Endothelial cell (in vitro differentiated cells): ENCODE data around the gene ETS1. TPM values are rescaled to one million over a fixed set of nuclear protein-coding genes. Genes with fewer than 3 reads are reported as not detected.

Experiments
- DNase-seq: peaks from one replicate; pipeline ENCODE4 v3.0.0; 2021; ENCODE audit warnings: low spot score
- H3K27ac Mint-ChIP-seq: one replicate; pipeline ENCODE4 v1.8.0; 2021; ENCODE audit warnings: mixed read lengths, inconsistent platforms; ENCODE audit not compliant: unreplicated experiment
- H3K27me3 Mint-ChIP-seq: one replicate; pipeline ENCODE4 v1.8.0; 2021; ENCODE audit warnings: mild to moderate bottlenecking, moderate library complexity, mixed read lengths, inconsistent platforms; ENCODE audit not compliant: unreplicated experiment
- H3K36me3 Mint-ChIP-seq: one replicate; pipeline ENCODE4 v1.8.0; 2021; ENCODE audit warnings: mild to moderate bottlenecking, low read depth, mixed read lengths, inconsistent platforms; ENCODE audit not compliant: unreplicated experiment
- H3K4me1 Mint-ChIP-seq: one replicate; pipeline ENCODE4 v1.8.0; 2021; ENCODE audit warnings: mild to moderate bottlenecking, mixed read lengths, inconsistent platforms; ENCODE audit not compliant: unreplicated experiment
- H3K4me3 Mint-ChIP-seq: one replicate; pipeline ENCODE4 v1.8.0; 2021; ENCODE audit warnings: mild to moderate bottlenecking, mixed read lengths, inconsistent platforms; ENCODE audit not compliant: unreplicated experiment
- H3K9me3 Mint-ChIP-seq: one replicate; pipeline ENCODE4 v1.8.0; 2021; ENCODE audit warnings: mixed read lengths, inconsistent platforms; ENCODE audit not compliant: unreplicated experiment
- CTCF ChIP-seq: fragments of 200-600 bp; sonication (generic); IDR thresholded peaks from one replicate; pipeline ENCODE4 v1.5.0; 2021; ENCODE audit warnings: antibody characterized with exemption; ENCODE audit not compliant: unreplicated experiment
- total RNA-seq: library from RNA; stranded (reverse); fragmentation: NEBNext Ultra II Directional; extraction: Animal tissue kit (Norgen Biotek cat#: 25700); gene quantifications from one replicate; pipeline ENCODE4 v1.2.1, GENCODE V29; 2021; ENCODE audit not compliant: unreplicated experiment

The ETS1 gene
- total RNA-seq, 1 donor from 2014 or later, result 309 TPM

- peaks cover 74% of the 10 kb centered on the region for H3K4me1 Mint-ChIP-seq
These were observed 91.1 kb downstream of the ETS1 start for GRCh38 chr11:128496249-128496648.

DNA sequence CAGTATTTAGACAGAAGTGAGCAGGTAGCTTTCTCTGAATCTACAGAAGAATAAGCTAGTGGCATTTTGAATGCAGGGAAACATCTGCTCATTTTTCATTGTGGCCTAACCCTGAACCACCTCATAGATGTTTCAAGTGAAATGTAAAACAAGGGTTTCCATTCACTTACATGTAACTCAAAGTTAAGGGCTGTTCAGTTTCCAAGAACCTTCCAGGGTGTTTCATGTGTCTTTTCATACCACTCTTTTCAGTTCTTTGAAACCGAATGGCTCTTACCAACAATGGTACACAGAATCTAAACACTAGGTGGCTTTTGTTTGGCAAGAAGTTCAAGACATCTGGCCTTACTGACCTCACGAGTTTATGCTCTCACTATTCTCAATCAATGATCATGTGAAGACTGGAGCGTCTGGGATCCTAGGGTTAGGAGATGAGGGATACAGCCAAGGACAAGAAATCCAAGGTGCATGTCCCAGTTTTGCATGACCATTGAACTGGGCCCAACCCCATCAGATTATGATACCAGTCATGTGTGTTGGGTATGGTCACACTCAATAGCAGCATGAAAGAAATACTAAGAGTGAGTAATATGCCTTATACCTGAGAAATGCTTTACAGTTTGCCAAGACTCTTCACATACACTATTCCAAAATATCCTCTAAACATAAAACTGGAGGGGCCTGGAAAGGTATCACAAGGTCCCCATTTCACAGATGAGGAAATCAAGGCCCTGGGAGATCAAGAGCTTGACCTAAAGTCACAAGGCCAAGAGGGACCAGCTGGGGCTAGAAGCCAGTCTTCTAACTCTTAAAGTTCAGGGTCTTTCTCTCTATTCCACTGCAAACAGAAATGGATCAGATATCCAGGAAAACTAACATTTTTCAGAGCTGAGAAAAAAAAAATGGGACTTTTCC lies 92.7 kb downstream of the ETS1 start:
- Mint-ChIP-seq H3K4me1 (peaks cover 69% of the 10 kb centered on the region), H3K27ac (no peak overlapping the region), H3K9me3 (no peaks in the 10 kb centered on the region), H3K27me3 (peaks cover 3% of the 10 kb centered on the region), H3K4me3 (no peak overlapping the region), H3K36me3 (peaks cover 41% of the 10 kb centered on the region)
- DNase-seq, result no peak
- TF ChIP-seq CTCF, result no peak

More at GRCh38 chr11:128496249-128496648, 91.1 kb downstream of the ETS1 start:
- Mint-ChIP-seq H3K4me3 (no peak overlapping the region), H3K36me3 (peaks cover 46% of the 10 kb centered on the region), H3K27me3 (peaks cover 3% of the 10 kb centered on the region), H3K9me3 (peaks cover 9% of the 10 kb centered on the region), H3K27ac (no peak overlapping the region)
- TF ChIP-seq CTCF, result no peak
- no peak for DNase-seq

DNA sequence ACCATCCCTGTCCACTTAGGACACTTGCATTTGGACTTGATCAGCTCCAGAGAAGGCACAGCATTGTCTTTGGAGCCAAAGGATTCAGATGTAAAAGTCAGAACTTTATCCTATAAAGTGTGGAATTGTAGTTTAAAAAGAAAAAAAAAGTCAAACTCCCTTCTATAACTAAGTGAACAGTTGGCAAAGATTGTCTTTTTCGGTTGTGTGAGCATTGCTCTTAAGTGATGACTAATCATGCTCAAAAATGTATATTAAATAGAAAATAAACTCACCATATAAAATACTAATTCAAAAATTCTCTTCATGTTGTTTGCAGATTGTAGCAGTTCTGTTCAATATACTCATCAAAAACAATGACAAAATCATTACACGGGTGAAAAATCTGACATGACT lies 93.8 kb downstream of the ETS1 start:
- no peak overlapping the region for H3K4me3 Mint-ChIP-seq
- no peak for DNase-seq
- TF ChIP-seq CTCF, result no peak
- H3K4me1 Mint-ChIP-seq, result peaks cover 63% of the 10 kb centered on the region
- H3K36me3 Mint-ChIP-seq, result peaks cover 41% of the 10 kb centered on the region
- H3K27me3 Mint-ChIP-seq, result peaks cover 3% of the 10 kb centered on the region
- H3K9me3 Mint-ChIP-seq, result no peaks in the 10 kb centered on the region
- H3K27ac Mint-ChIP-seq, result no peak overlapping the region

DNA sequence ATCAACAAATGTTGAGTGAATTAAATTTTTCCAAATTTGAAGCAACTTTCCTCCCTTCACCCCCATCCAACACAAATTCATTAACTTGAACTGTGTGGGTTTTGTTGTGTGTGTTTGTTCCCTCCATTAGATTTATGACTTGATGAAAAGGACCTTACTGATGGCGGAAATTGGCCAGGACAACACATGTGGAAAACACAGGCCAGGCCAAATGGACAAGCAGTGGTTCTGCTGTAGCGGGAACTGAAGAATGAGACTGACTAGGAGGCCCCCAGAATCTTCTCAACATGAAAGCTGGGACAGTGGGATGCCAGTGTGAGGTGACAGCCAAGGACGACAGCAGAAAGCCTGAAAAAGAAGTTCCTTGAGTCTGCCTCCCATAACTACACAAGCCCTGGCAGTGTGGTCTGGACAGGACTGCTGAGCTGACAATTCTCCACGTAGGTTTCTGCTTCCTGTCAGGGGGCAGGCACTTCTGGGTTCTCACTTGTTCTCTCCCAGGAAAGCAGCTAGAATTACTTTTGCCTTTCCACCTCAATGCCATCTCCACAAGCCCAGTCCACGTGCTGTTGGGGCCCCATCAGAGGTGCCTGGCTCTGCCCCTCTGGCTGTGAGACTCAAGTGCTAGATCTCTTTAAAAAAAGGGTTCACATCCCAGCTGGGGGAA lies 94.3 kb downstream of the ETS1 start:
- Mint-ChIP-seq H3K4me1 (peaks cover 63% of the 10 kb centered on the region), H3K9me3 (no peaks in the 10 kb centered on the region), H3K27me3 (peaks cover 3% of the 10 kb centered on the region), H3K36me3 (peaks cover 44% of the 10 kb centered on the region), H3K4me3 (no peak overlapping the region), H3K27ac (no peak overlapping the region)
- no peak for DNase-seq
- TF ChIP-seq CTCF, result no peak

DNA sequence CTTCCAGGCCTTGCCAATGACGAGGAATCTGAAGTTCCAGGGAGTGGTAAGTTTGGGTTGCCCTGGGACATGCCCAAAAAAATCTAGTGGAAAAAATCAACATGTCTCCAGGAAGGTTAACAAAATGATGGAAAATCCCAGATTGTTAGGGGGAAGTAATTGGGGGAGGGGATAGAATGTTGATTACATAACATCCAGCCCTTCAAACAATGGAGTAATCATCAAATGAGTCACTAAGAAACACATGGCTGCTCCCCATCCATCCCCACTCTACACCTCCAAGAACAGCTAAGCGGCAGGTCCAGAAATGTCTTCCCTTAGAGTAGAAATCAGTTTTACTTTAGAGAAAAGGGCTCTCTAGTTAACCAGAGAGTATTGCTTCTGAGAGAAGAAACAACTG lies 94.9 kb downstream of the ETS1 start:
- no peak for TF ChIP-seq CTCF
- Mint-ChIP-seq H3K4me3 (no peak overlapping the region), H3K36me3 (peaks cover 44% of the 10 kb centered on the region), H3K9me3 (no peaks in the 10 kb centered on the region), H3K4me1 (peaks cover 58% of the 10 kb centered on the region), H3K27ac (no peak overlapping the region), H3K27me3 (no peaks in the 10 kb centered on the region)
- DNase-seq, result no peak
